Spleen (tissue), 7 donors: ENCODE measurements around the gene FAM135A.
"Not testable (repeated sequence)": the region's sequence is repeated elsewhere in the genome, so short reads cannot be mapped to it uniquely, and the experiment has no call there.

ENCODE experiments used
- CTCF ChIP-seq, 11 experiments: fragments of 200-600 bp in 7 of 11; fragments of 450-650 bp in 4 of 11; sonication (generic) in 4 of 11; IDR thresholded peaks in 8 of 11; conservative IDR thresholded peaks in 3 of 11; 1 replicate in 7 of 11; 2 replicates in 4 of 11; pipeline versions ENCODE4 v1.4.0 to v1.8.0; 2016 to 2021; ENCODE audit warnings: antibody characterized with exemption in 11 of 11, inconsistent platforms in 4 of 11, mild to moderate bottlenecking in 1 of 11
- POLR2A ChIP-seq, 3 donors: fragments of 450-650 bp; IDR thresholded peaks; one replicate each; pipeline ENCODE4 v1.5.1; 2017; ENCODE audit warnings: antibody characterized with exemption in 3 of 3, mild to moderate bottlenecking in 1 of 3
- donor health status: DM: no; HTN: no; CAD: no; lungs with moderate emphysema.
- donor health status: DM: no; HTN: no; CAD: no.
- donor health status: DM: no; HTN: no; CAD: no.

- TF ChIP-seq CTCF (IDR thresholded peaks at IDR 0.05 in 8 of 11, conservative IDR thresholded peaks at IDR 0.05 in 3 of 11); POLR2A (IDR thresholded peaks at IDR 0.05): not testable (repeated sequence)
These were observed 46.4 kb downstream of the FAM135A start for GRCh38 chr6:70459699-70460098.
